Esophagus squamous epithelium (tissue), 4 donors: ENCODE measurements around the gene USH2A.

Experiments used
- CTCF ChIP-seq, 6 experiments: fragments of 450-650 bp in 4 of 6; fragments of 200-600 bp in 2 of 6; sonication (generic) in 2 of 6; IDR thresholded peaks; one replicate each; pipeline ENCODE4 v1.5.1; 2016 to 2019; ENCODE audit warnings: antibody characterized with exemption in 6 of 6, mild to moderate bottlenecking in 4 of 6, moderate library complexity in 4 of 6
- POLR2A ChIP-seq, 4 donors: fragments of 450-650 bp; IDR thresholded peaks; one replicate each; pipeline ENCODE4 v1.6.1; 2017; ENCODE audit warnings: antibody characterized with exemption in 4 of 4, mild to moderate bottlenecking in 4 of 4, moderate library complexity in 3 of 4

DNA sequence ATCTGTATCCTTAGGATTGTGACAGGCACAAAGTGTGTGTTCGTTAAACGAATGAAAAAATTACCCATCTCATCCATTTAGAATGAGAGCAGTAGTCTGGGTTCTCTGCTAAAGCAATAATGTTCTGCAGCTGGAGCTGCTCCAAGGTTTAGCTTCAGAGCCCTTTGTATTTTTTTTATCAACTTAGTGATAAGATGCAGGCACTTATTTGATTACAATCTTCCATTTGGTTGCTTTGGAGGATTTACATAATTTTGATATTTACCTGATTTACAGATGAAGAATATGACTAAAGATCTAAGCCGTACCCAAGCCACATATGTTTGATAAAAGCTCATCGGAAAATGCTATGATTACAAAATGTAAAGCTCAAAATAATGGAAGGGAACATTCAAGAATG, 654.9 kb downstream of the USH2A start:
- TF ChIP-seq CTCF (IDR thresholded peaks at IDR 0.05) = no peak
- no peak for TF ChIP-seq POLR2A (IDR thresholded peaks at IDR 0.05)
